ENCODE results near the gene TNNI2. TPM values are rescaled to one million over a fixed set of nuclear protein-coding genes. Genes with fewer than 3 reads are reported as not detected.

The TNNI2 gene
- total and polyA plus RNA-seq, 10 of the 15 experiments (the other 5 are each of a cell fraction or from before 2014, with no cell fraction given), result 0.14 to 0.79 (median 0.37) TPM; not detected in 4

GRCh38 chr11:1838426-1839144 is at the start of gene TNNI2 (continued):
- TF ChIP-seq, protein P1, sequence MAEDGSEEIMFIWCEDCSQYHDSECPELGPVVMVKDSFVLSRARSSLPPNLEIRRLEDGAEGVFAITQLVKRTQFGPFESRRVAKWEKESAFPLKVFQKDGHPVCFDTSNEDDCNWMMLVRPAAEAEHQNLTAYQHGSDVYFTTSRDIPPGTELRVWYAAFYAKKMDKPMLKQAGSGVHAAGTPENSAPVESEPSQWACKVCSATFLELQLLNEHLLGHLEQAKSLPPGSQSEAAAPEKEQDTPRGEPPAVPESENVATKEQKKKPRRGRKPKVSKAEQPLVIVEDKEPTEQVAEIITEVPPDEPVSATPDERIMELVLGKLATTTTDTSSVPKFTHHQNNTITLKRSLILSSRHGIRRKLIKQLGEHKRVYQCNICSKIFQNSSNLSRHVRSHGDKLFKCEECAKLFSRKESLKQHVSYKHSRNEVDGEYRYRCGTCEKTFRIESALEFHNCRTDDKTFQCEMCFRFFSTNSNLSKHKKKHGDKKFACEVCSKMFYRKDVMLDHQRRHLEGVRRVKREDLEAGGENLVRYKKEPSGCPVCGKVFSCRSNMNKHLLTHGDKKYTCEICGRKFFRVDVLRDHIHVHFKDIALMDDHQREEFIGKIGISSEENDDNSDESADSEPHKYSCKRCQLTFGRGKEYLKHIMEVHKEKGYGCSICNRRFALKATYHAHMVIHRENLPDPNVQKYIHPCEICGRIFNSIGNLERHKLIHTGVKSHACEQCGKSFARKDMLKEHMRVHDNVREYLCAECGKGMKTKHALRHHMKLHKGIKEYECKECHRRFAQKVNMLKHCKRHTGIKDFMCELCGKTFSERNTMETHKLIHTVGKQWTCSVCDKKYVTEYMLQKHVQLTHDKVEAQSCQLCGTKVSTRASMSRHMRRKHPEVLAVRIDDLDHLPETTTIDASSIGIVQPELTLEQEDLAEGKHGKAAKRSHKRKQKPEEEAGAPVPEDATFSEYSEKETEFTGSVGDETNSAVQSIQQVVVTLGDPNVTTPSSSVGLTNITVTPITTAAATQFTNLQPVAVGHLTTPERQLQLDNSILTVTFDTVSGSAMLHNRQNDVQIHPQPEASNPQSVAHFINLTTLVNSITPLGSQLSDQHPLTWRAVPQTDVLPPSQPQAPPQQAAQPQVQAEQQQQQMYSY (CRISPR knock-in tag; IDR thresholded peaks at IDR 0.05), result no peak
- TF ChIP-seq ZZZ3 (IDR thresholded peaks at IDR 0.05; ENCODE audit: control insufficient read depth, insufficient read length, low read depth) (no peak), NFXL1 (IDR thresholded peaks at IDR 0.05; ENCODE audit: borderline replicate concordance) (no peak)

GRCh38 chr11:1791912-1792311 is 46.9 kb upstream of the TNNI2 start:
- CTCF ChIA-PET, result no interaction called here
- in situ Hi-C loops (cut with MboI), result no loop called here
- TF ChIP-seq HDAC6 (IDR thresholded peaks at IDR 0.05; ENCODE audit: unreplicated experiment) (no peak), ZBTB40 (IDR thresholded peaks at IDR 0.05; ENCODE audit: borderline replicate concordance) (no peak), IKZF1 (conservative IDR thresholded peaks at IDR 0.05) (no peak), ZNF207 (IDR thresholded peaks at IDR 0.05; ENCODE audit: borderline replicate concordance) (no peak), CREB1 (IDR thresholded peaks at IDR 0.05; ENCODE audit: low read depth) (no peak), TAF1 (IDR thresholded peaks at IDR 0.05; ENCODE audit: borderline replicate concordance, low read depth, low read length) (no peak), RAD21 (IDR thresholded peaks at IDR 0.05; ENCODE audit: insufficient read depth, low read depth, low read length) (no peak), CBX5 (IDR thresholded peaks at IDR 0.05; ENCODE audit: low read depth) (no peak), ZSCAN29 (IDR thresholded peaks at IDR 0.05) (no peak)
- TF ChIP-seq, protein P2, sequence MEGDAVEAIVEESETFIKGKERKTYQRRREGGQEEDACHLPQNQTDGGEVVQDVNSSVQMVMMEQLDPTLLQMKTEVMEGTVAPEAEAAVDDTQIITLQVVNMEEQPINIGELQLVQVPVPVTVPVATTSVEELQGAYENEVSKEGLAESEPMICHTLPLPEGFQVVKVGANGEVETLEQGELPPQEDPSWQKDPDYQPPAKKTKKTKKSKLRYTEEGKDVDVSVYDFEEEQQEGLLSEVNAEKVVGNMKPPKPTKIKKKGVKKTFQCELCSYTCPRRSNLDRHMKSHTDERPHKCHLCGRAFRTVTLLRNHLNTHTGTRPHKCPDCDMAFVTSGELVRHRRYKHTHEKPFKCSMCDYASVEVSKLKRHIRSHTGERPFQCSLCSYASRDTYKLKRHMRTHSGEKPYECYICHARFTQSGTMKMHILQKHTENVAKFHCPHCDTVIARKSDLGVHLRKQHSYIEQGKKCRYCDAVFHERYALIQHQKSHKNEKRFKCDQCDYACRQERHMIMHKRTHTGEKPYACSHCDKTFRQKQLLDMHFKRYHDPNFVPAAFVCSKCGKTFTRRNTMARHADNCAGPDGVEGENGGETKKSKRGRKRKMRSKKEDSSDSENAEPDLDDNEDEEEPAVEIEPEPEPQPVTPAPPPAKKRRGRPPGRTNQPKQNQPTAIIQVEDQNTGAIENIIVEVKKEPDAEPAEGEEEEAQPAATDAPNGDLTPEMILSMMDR (IDR thresholded peaks at IDR 0.05 in 2 of 3, conservative IDR thresholded peaks at IDR 0.05 in 1 of 3; ENCODE audit: control insufficient read depth in 2 of 3, extremely low read depth in 1 of 3, insufficient read depth in 1 of 3, low read depth in 3 of 3, low read length in 3 of 3), result no peak

More at GRCh38 chr11:1791912-1792311, 46.9 kb upstream of the TNNI2 start:
- RAD21 ChIA-PET (ENCODE audit: unreplicated experiment), result no interaction called here
- no peaks in the 10 kb centered on the region for H3K4me1 ChIP-seq (ENCODE audit: control insufficient read depth, insufficient read depth, low read length)
- ATAC-seq (no peak), FAIRE-seq (no peak), DNase-seq (ENCODE audit: low read depth, low spot score) (no peak)
- no peak overlapping the region for H3K4me2 ChIP-seq (ENCODE audit: control insufficient read depth, insufficient read depth)
- no peak overlapping the region for H3K27ac ChIP-seq (ENCODE audit: control insufficient read depth, insufficient read depth)
- H4K20me1 ChIP-seq (ENCODE audit: control insufficient read depth, insufficient read depth), result no peaks in the 10 kb centered on the region
- SMC1A ChIA-PET (ENCODE audit: uncharacterized antibody, unreplicated experiment), result no interaction called here
- POLR2A ChIA-PET, result no interaction called here
- H3K36me3 ChIP-seq (ENCODE audit: control insufficient read depth in 2 of 2, insufficient read depth in 2 of 2, low read length in 1 of 2), result no peaks in the 10 kb centered on the region
- H2AFZ ChIP-seq (ENCODE audit: control insufficient read depth, low read depth, low read length), result no peak overlapping the region
- intact Hi-C loops (cut with micrococcal nuclease; ENCODE audit: unreplicated experiment), result no loop called here
- H3K9ac ChIP-seq (ENCODE audit: control insufficient read depth, insufficient read depth, low read length), result no peak overlapping the region
- H3K9me3 ChIP-seq (replicated peaks; ENCODE audit: control insufficient read depth, insufficient read depth, low read length), result no peaks in the 10 kb centered on the region
- no TSS peak for BruUV-seq (replicated peaks)
- H3K4me3 ChIP-seq, result no peak overlapping the region
- H3K27me3 ChIP-seq (replicated peaks in 1 of 2; ENCODE audit: control insufficient read depth in 2 of 2, insufficient read depth in 2 of 2, low read length in 1 of 2), result no peaks in the 10 kb centered on the region; a peak in 2 of 4 replicates
- 33% methylated on average over 6 of the region's 6 CpGs for WGBS (ENCODE audit: insufficient coverage, insufficient replicate concordance, low lambda C conversion rate, missing lambda C conversion rate)
- no peaks in the 10 kb centered on the region for H3K79me2 ChIP-seq (ENCODE audit: control insufficient read depth, insufficient read depth, low read length)
